Measurements from ENCODE around the gene BRD3. TPM values are rescaled to one million over a fixed set of nuclear protein-coding genes. Genes with fewer than 3 reads are reported as not detected.

BRD3 gene
- total RNA-seq, 1 experiment from 2014 or later = 47.3 TPM

DNA sequence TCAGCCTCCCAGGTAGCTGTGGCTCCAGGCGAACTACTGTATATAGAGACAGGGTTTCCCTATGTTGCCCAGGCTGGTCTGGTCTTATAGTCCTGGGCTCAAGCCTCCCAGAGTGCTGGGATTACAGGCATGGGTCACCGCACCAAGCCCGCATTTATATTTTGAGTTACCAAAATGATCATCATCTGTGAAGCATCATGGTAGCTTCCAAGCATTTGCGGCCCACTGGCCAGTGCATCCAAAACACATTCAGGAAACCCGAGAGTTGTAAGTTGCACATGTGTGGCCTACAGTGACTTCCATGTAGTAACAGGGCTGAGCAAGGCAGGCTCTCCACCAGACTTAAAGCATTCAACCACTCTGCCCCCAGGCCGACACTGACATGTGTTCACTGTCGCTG lies 40.3 kb downstream of the BRD3 start:
- Histone ChIP-seq H3K27ac (no peak overlapping the region), H3K79me2 (ENCODE audit: low read depth) (no peaks in the 10 kb centered on the region), H3K4me3 (no peak overlapping the region), H2AFZ (no peak overlapping the region), H3K27me3 (ENCODE audit: insufficient read depth, low read depth) (no peaks in the 10 kb centered on the region), H3K36me3 (ENCODE audit: low read depth) (no peaks in the 10 kb centered on the region), H3K9me2 (ENCODE audit: insufficient read depth) (no peaks in the 10 kb centered on the region), H3K4me2 (no peak overlapping the region), H3K9me3 (ENCODE audit: insufficient read depth, low read depth) (no peaks in the 10 kb centered on the region), H4K20me1 (ENCODE audit: insufficient read depth) (no peaks in the 10 kb centered on the region), H3F3A (ENCODE audit: insufficient read depth, low read depth) (peaks cover 18% of the 10 kb centered on the region; the same call in 1 of the 2 replicates), H3K4me1 (replicated peaks; ENCODE audit: insufficient read depth) (peaks cover 10% of the 10 kb centered on the region)
- POLR2A ChIA-PET (ENCODE audit: unreplicated experiment) = no interaction called here
- DNase-seq = no peak
- no TSS peak for BruUV-seq (replicated peaks)
- CTCF ChIA-PET = interaction anchor here (0.6 kb wide), 1 partner anchor 37 kb away, joined by 3 read pairs; no protein-coding TSS in a partner anchor
- TF ChIP-seq EZH2 (IDR thresholded peaks at IDR 0.05; ENCODE audit: low read depth) = no peak
- TF ChIP-seq, protein P1, sequence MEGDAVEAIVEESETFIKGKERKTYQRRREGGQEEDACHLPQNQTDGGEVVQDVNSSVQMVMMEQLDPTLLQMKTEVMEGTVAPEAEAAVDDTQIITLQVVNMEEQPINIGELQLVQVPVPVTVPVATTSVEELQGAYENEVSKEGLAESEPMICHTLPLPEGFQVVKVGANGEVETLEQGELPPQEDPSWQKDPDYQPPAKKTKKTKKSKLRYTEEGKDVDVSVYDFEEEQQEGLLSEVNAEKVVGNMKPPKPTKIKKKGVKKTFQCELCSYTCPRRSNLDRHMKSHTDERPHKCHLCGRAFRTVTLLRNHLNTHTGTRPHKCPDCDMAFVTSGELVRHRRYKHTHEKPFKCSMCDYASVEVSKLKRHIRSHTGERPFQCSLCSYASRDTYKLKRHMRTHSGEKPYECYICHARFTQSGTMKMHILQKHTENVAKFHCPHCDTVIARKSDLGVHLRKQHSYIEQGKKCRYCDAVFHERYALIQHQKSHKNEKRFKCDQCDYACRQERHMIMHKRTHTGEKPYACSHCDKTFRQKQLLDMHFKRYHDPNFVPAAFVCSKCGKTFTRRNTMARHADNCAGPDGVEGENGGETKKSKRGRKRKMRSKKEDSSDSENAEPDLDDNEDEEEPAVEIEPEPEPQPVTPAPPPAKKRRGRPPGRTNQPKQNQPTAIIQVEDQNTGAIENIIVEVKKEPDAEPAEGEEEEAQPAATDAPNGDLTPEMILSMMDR (conservative IDR thresholded peaks at IDR 0.05) = no peak
- intact Hi-C loops (cut with micrococcal nuclease; ENCODE audit: unreplicated experiment) = no loop called here

DNA sequence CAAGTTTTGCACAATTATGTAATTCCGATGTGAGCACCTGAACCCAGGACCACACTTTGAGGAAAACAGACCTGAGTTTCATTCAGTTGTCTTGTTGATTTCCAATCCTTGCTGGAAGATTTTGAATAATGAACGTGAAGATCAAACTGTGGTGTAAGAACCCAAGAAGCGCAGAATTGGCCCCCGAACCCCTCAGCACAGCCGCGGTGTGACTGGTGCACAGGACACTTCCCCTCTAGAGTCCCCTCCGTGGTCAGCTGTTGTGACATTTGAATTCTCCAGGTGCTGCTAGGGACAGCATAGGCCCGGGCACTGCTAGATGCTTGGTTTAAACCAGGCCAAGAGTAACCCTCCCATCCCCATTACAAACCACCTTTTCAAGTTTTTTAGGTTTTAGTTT lies 40.8 kb downstream of the BRD3 start:
- Histone ChIP-seq H3K4me3 (no peak overlapping the region), H3K27me3 (ENCODE audit: insufficient read depth, low read depth) (no peaks in the 10 kb centered on the region), H3F3A (ENCODE audit: insufficient read depth, low read depth) (peaks cover 18% of the 10 kb centered on the region; the same call in 1 of the 2 replicates), H3K36me3 (ENCODE audit: low read depth) (no peaks in the 10 kb centered on the region), H3K9me3 (ENCODE audit: insufficient read depth, low read depth) (no peaks in the 10 kb centered on the region), H3K4me1 (replicated peaks; ENCODE audit: insufficient read depth) (peaks cover 10% of the 10 kb centered on the region), H3K9me2 (ENCODE audit: insufficient read depth) (no peaks in the 10 kb centered on the region), H2AFZ (no peak overlapping the region), H3K79me2 (ENCODE audit: low read depth) (no peaks in the 10 kb centered on the region), H4K20me1 (ENCODE audit: insufficient read depth) (no peaks in the 10 kb centered on the region), H3K4me2 (no peak overlapping the region), H3K27ac (no peak overlapping the region)
- intact Hi-C loops (cut with micrococcal nuclease; ENCODE audit: unreplicated experiment) = no loop called here
- ChIA-PET POLR2A (ENCODE audit: unreplicated experiment) (no interaction called here), CTCF (no interaction called here)
- no peak for DNase-seq
- BruUV-seq (replicated peaks) = TSS peak; percentile 29
- no peak for TF ChIP-seq EZH2 (IDR thresholded peaks at IDR 0.05; ENCODE audit: low read depth)
- TF ChIP-seq, protein P1 (conservative IDR thresholded peaks at IDR 0.05) = no peak

DNA sequence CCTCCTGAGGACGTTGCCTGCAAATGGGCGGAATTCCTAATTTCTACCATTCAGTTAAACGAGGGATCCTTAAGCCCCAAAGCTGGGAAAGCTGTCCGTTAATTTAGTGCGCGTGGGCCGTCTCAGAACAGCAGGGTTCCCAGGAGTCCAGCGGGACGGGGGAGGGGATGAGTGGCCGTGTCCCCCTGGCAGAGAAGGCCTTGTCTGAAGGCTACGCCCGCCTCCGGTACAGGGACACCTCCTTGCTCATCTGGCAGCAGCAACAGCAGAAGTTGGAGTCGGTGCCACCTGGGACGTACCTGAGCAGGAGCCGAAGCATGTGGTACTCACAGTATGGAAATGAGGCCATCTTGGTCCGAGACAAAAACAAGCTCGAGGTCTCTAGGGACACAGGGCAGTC lies 41.2 kb downstream of the BRD3 start:
- ChIA-PET CTCF (no interaction called here), POLR2A (ENCODE audit: unreplicated experiment) (no interaction called here)
- H3K9me2 ChIP-seq (ENCODE audit: insufficient read depth) = no peaks in the 10 kb centered on the region
- H3K27ac ChIP-seq = no peak overlapping the region
- peaks cover 18% of the 10 kb centered on the region; the same call in 1 of the 2 replicates for H3F3A ChIP-seq (ENCODE audit: insufficient read depth, low read depth)
- no peaks in the 10 kb centered on the region for H3K27me3 ChIP-seq (ENCODE audit: insufficient read depth, low read depth)
- H3K9me3 ChIP-seq (ENCODE audit: insufficient read depth, low read depth) = no peaks in the 10 kb centered on the region
- intact Hi-C loops (cut with micrococcal nuclease; ENCODE audit: unreplicated experiment) = no loop called here
- H3K36me3 ChIP-seq (ENCODE audit: low read depth) = no peaks in the 10 kb centered on the region
- DNase-seq = no peak
- no peak overlapping the region for H3K4me3 ChIP-seq
- H4K20me1 ChIP-seq (ENCODE audit: insufficient read depth) = no peaks in the 10 kb centered on the region
- H3K4me2 ChIP-seq = no peak overlapping the region
- H3K79me2 ChIP-seq (ENCODE audit: low read depth) = no peaks in the 10 kb centered on the region
- BruUV-seq (replicated peaks) = no TSS peak
- TF ChIP-seq, protein P1 (conservative IDR thresholded peaks at IDR 0.05) = no peak
- no peak for TF ChIP-seq EZH2 (IDR thresholded peaks at IDR 0.05; ENCODE audit: low read depth)
- H2AFZ ChIP-seq = no peak overlapping the region
- peaks cover 10% of the 10 kb centered on the region for H3K4me1 ChIP-seq (replicated peaks; ENCODE audit: insufficient read depth)
